ENCODE results near the gene PAN3.

GRCh38 chr13:28340272-28340793 is 202.0 kb downstream of the PAN3 start:
- TF ChIP-seq HDGF (IDR thresholded peaks at IDR 0.05; ENCODE audit: borderline replicate concordance) (no peak), SP1 (IDR thresholded peaks at IDR 0.05) (no peak), BHLHE40 (IDR thresholded peaks at IDR 0.05; ENCODE audit: borderline replicate concordance) (no peak), FOXK2 (IDR thresholded peaks at IDR 0.05) (no peak), FOXM1 (IDR thresholded peaks at IDR 0.05; ENCODE audit: borderline replicate concordance) (no peak)
